Measurements from ENCODE around the gene AARS2.

- TF ChIP-seq, protein P1, sequence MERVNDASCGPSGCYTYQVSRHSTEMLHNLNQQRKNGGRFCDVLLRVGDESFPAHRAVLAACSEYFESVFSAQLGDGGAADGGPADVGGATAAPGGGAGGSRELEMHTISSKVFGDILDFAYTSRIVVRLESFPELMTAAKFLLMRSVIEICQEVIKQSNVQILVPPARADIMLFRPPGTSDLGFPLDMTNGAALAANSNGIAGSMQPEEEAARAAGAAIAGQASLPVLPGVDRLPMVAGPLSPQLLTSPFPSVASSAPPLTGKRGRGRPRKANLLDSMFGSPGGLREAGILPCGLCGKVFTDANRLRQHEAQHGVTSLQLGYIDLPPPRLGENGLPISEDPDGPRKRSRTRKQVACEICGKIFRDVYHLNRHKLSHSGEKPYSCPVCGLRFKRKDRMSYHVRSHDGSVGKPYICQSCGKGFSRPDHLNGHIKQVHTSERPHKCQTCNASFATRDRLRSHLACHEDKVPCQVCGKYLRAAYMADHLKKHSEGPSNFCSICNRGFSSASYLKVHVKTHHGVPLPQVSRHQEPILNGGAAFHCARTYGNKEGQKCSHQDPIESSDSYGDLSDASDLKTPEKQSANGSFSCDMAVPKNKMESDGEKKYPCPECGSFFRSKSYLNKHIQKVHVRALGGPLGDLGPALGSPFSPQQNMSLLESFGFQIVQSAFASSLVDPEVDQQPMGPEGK (CRISPR knock-in tag; IDR thresholded peaks at IDR 0.05; ENCODE audit: borderline replicate concordance) = no peak
- TF ChIP-seq TOX (CRISPR knock-in tag; IDR thresholded peaks at IDR 0.05; ENCODE audit: borderline replicate concordance) = no peak
- TF ChIP-seq OSR1 (CRISPR knock-in tag; IDR thresholded peaks at IDR 0.05) = no peak
These were observed 45.9 kb downstream of the AARS2 start for GRCh38 chr6:44267252-44267651.

Data from SK-N-SH treated with all-trans-retinoic acid at 6 μM for 48 hours (cell line).